ENCODE results near the gene TNS1.

The TNS1 gene

DNA sequence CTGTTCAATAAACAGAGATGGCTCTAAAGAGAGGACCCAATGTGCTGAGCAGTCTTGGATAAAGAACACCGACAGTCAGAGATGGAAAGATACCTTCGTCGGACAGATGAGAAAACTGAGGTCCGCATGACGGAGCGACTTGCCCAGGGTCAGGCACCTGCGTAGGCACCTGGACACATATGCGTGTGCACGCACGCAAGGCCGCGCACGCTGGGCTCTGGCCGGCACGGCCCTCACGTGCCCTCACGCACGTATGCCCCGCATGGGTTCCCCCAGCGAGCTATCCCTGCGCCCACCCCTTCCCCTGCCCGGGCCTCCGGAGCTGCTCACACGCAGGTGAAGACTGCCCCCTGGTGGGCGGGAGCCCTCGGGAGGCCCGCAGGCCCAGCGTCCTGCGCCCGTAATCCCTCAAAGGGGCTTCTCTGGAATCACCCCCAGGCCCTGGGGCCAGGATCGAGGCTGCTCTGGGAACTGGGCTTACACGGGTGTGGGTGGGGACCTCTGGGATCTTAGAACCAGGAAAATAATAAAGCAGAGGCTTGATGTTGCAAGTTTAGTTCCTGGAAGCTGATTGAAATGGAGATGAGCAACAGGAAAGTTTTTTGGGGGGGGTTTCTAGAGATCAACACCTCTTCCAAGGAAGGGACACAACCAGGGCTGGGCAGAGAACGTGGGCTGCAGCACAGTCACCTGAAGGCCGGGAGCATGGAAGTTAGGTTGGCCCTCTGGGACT lies 246.3 kb downstream of the TNS1 start:
- H3K27me3 ChIP-seq (ENCODE audit: insufficient read depth, poor library complexity, severe bottlenecking) = peaks cover 3% of the 10 kb centered on the region
- H3K27ac ChIP-seq (replicated peaks) = no peak overlapping the region
- no peak overlapping the region for H3K4me3 ChIP-seq (replicated peaks; ENCODE audit: insufficient read depth, low read length)
- TF ChIP-seq, protein P1, sequence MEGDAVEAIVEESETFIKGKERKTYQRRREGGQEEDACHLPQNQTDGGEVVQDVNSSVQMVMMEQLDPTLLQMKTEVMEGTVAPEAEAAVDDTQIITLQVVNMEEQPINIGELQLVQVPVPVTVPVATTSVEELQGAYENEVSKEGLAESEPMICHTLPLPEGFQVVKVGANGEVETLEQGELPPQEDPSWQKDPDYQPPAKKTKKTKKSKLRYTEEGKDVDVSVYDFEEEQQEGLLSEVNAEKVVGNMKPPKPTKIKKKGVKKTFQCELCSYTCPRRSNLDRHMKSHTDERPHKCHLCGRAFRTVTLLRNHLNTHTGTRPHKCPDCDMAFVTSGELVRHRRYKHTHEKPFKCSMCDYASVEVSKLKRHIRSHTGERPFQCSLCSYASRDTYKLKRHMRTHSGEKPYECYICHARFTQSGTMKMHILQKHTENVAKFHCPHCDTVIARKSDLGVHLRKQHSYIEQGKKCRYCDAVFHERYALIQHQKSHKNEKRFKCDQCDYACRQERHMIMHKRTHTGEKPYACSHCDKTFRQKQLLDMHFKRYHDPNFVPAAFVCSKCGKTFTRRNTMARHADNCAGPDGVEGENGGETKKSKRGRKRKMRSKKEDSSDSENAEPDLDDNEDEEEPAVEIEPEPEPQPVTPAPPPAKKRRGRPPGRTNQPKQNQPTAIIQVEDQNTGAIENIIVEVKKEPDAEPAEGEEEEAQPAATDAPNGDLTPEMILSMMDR (IDR thresholded peaks at IDR 0.05; ENCODE audit: insufficient read depth, low read length) = peak; percentile 54
- TF ChIP-seq, protein P2, sequence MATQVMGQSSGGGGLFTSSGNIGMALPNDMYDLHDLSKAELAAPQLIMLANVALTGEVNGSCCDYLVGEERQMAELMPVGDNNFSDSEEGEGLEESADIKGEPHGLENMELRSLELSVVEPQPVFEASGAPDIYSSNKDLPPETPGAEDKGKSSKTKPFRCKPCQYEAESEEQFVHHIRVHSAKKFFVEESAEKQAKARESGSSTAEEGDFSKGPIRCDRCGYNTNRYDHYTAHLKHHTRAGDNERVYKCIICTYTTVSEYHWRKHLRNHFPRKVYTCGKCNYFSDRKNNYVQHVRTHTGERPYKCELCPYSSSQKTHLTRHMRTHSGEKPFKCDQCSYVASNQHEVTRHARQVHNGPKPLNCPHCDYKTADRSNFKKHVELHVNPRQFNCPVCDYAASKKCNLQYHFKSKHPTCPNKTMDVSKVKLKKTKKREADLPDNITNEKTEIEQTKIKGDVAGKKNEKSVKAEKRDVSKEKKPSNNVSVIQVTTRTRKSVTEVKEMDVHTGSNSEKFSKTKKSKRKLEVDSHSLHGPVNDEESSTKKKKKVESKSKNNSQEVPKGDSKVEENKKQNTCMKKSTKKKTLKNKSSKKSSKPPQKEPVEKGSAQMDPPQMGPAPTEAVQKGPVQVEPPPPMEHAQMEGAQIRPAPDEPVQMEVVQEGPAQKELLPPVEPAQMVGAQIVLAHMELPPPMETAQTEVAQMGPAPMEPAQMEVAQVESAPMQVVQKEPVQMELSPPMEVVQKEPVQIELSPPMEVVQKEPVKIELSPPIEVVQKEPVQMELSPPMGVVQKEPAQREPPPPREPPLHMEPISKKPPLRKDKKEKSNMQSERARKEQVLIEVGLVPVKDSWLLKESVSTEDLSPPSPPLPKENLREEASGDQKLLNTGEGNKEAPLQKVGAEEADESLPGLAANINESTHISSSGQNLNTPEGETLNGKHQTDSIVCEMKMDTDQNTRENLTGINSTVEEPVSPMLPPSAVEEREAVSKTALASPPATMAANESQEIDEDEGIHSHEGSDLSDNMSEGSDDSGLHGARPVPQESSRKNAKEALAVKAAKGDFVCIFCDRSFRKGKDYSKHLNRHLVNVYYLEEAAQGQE (IDR thresholded peaks at IDR 0.05; ENCODE audit: insufficient replicate concordance, low read depth) = no peak
- DNase-seq (ENCODE audit: low read depth in 1 of 2, low spot score in 1 of 2) = peak; percentile 18 to 20

DNA sequence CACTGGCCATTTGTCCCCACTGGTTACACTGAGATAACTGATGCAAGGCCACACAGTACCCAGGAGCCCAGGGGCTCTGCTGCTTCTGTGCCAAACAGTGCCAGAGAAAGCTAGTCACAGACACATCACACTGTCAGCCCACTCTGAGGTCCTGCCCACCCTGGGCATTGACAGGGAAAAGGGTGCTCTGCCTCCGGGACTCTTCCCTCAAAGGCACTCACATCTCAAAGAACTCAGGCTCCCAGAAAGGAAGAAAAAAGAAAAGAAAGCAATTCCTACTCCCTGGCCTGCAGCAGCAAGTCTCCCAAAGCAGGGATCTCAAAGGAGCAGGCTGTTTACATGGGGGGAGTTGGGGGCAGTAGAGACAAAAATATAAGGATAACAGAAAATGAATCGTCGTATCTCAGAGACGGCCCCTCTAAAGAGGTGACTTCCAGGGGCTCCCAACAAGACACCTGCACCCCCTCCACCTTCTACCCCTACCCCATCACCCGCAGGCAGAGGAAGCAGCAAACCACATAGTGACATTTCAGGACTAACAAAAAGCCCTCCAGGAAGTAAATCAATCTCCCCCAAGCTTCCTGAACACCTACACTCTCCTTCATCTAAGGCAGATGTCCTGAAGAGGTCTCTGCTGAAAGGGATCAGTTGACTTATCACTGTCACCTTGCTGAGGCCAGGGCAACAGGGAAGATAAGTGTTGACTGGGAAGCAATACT lies 247.6 kb downstream of the TNS1 start:
- H3K27me3 ChIP-seq (ENCODE audit: insufficient read depth, poor library complexity, severe bottlenecking) = peaks cover 3% of the 10 kb centered on the region
- no peak overlapping the region for H3K4me3 ChIP-seq (replicated peaks; ENCODE audit: insufficient read depth, low read length)
- TF ChIP-seq, protein P1 (IDR thresholded peaks at IDR 0.05; ENCODE audit: insufficient read depth, low read length) = no peak
- no peak for TF ChIP-seq POLR2AphosphoS5 (IDR thresholded peaks at IDR 0.05; ENCODE audit: low read depth)
- TF ChIP-seq, protein P2 (IDR thresholded peaks at IDR 0.05; ENCODE audit: insufficient replicate concordance, low read depth) = no peak
- no peak for TF ChIP-seq SPI1 (IDR thresholded peaks at IDR 0.05; ENCODE audit: borderline replicate concordance, low read depth)
- TF ChIP-seq GABPA (IDR thresholded peaks at IDR 0.05; ENCODE audit: low read depth) = no peak
- no peak overlapping the region for H3K27ac ChIP-seq (replicated peaks)
- DNase-seq (ENCODE audit: low read depth in 1 of 2, low spot score in 1 of 2) = no peak

DNA sequence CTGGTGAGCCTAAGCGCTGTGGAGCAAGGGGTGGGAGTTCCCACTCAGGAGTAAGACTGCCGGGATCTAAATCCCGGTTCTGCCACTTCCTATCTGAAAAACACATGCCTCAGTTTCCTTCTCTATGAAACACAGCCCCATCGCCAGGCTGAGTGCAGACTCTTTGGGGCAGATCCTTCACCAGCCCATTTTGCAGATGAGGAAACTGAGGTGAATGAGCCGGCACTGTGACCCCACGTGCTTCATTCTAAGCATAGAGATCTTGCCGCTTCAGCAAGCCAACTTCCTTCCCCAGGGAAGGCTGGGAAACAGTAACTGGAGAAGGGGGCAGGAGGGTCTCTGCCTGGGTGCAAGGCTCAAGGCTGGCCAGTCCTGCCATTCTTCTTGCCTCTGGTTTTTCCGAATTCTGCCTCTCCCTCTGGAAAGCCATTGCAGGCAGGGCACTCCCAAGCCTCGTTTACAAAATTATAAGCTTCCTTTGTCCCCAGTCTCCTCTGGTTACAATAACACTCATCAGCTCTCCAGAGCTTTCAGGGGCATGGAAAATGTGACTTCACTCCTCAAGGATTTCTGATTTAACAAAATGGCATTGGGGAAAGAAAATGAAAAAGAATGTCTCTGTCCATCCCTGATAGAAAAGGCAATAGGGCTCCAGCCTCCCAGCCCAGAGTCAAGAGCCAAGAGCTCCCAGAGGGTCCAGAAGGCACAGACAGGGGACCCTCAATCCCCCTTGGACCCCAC lies 249.2 kb downstream of the TNS1 start:
- TF ChIP-seq, protein P1 (IDR thresholded peaks at IDR 0.05; ENCODE audit: insufficient read depth, low read length) = no peak
- no peak for TF ChIP-seq GABPA (IDR thresholded peaks at IDR 0.05; ENCODE audit: low read depth)
- TF ChIP-seq, protein P2 (IDR thresholded peaks at IDR 0.05; ENCODE audit: insufficient replicate concordance, low read depth) = no peak
- TF ChIP-seq SPI1 (IDR thresholded peaks at IDR 0.05; ENCODE audit: borderline replicate concordance, low read depth) = no peak
- TF ChIP-seq POLR2AphosphoS5 (IDR thresholded peaks at IDR 0.05; ENCODE audit: low read depth) = no peak
- DNase-seq (ENCODE audit: low read depth in 1 of 2, low spot score in 1 of 2) = no peak
- H3K27ac ChIP-seq (replicated peaks) = no peak overlapping the region
- peaks cover 3% of the 10 kb centered on the region for H3K27me3 ChIP-seq (ENCODE audit: insufficient read depth, poor library complexity, severe bottlenecking)
- no peak overlapping the region for H3K4me3 ChIP-seq (replicated peaks; ENCODE audit: insufficient read depth, low read length)
